IMR-90 (cell line): Measurements from ENCODE around the gene CRHBP. TPM values are rescaled to one million over a fixed set of nuclear protein-coding genes. Genes with fewer than 3 reads are reported as not detected.

ENCODE experiments used
- ATAC-seq: fragments of 200-7000 bp; cut with Tn5 transposase; 2 replicates; pipeline ENCODE4 v1.9.1; 2020; ENCODE audit warnings: low read depth, mild to moderate bottlenecking, moderate library complexity
- BruUV-seq: library from RNA; stranded (reverse); fragments of 400-500 nt; replicated peaks from 2 replicates; lab custom pipeline; 2021; lab: Mats Ljungman, UMichigan
- CTCF ChIA-PET: fragments of 300-600 bp; formaldehyde crosslinking; extraction: SDS; loops from one replicate; lab custom pipeline; 2021; ENCODE audit warnings: antibody characterized with exemption; lab: Yijun Ruan, JAX
- POLR2A ChIA-PET: fragments of 300-600 bp; sonication (Branson Sonifier 250); formaldehyde crosslinking; loops from one replicate; lab custom pipeline; 2022; ENCODE audit warnings: antibody characterized with exemption; ENCODE audit not compliant: unreplicated experiment; lab: Charles Lee
- DNase-seq: peaks from one replicate; pipeline ENCODE4 v3.0.0; 2013
- H2AFZ ChIP-seq: replicated peaks from 2 replicates; pipeline ENCODE3; 2013; ENCODE audit warnings: low read length, mild to moderate bottlenecking; ENCODE audit not compliant: poor library complexity
- H2AK5ac ChIP-seq: 2 replicates; pipeline ENCODE4 v1.6.1; 2013; ENCODE audit warnings: low read depth, low read length, inconsistent platforms
- H2AK9ac ChIP-seq: replicated peaks from 2 replicates; pipeline ENCODE3; 2013; ENCODE audit warnings: mild to moderate bottlenecking, low read depth, low read length, moderate library complexity; ENCODE audit not compliant: poor library complexity
- H2BK120ac ChIP-seq: 2 replicates; pipeline ENCODE4 v1.6.1; 2013; ENCODE audit warnings: low read depth, low read length, inconsistent platforms
- H2BK15ac ChIP-seq: 3 replicates; pipeline ENCODE4 v1.6.1; 2013; ENCODE audit warnings: low read depth, low read length, inconsistent platforms
- H2BK20ac ChIP-seq: 2 replicates; pipeline ENCODE4 v1.6.1; 2013; ENCODE audit warnings: low read depth, mild to moderate bottlenecking, inconsistent platforms, low read length, moderate library complexity
- H2BK5ac ChIP-seq: 2 replicates; pipeline ENCODE4 v1.6.1; 2013; ENCODE audit warnings: mild to moderate bottlenecking, low read depth, low read length, inconsistent platforms; ENCODE audit not compliant: poor library complexity, severe bottlenecking
- H3K14ac ChIP-seq: replicated peaks from 2 replicates; pipeline ENCODE4 v1.6.1; 2013; ENCODE audit warnings: low read depth, low read length, inconsistent platforms
- H3K18ac ChIP-seq: 2 replicates; pipeline ENCODE4 v1.6.1; 2013; ENCODE audit warnings: low read depth, low read length, control low read depth
- H3K23ac ChIP-seq: 2 replicates; pipeline ENCODE4 v1.6.1; 2013; ENCODE audit warnings: low read depth, low read length, inconsistent platforms
- H3K27ac ChIP-seq: 2 replicates; pipeline ENCODE4 v1.5.1; 2013; ENCODE audit warnings: mild to moderate bottlenecking, control low read depth, low read length; ENCODE audit not compliant: insufficient read depth
- H3K27me3 ChIP-seq: 2 replicates; pipeline ENCODE4 v1.6.1; 2013; ENCODE audit warnings: low read length; ENCODE audit not compliant: control insufficient read depth, insufficient read depth
- H3K36me3 ChIP-seq: 2 replicates; pipeline ENCODE4 v1.6.1; 2013; ENCODE audit warnings: low read length, mixed read lengths; ENCODE audit not compliant: control insufficient read depth, insufficient read depth
- H3K4ac ChIP-seq: 2 replicates; pipeline ENCODE4 v1.6.1; 2013; ENCODE audit warnings: low read depth, low read length, inconsistent platforms
- H3K4me1 ChIP-seq: 2 replicates; pipeline ENCODE4 v1.6.1; 2013; ENCODE audit warnings: low read length, mixed read lengths; ENCODE audit not compliant: control insufficient read depth, insufficient read depth
- H3K4me2 ChIP-seq: 2 replicates; pipeline ENCODE4 v1.6.1; 2013; ENCODE audit warnings: low read depth, mild to moderate bottlenecking, control low read depth, low read length, moderate library complexity
- H3K4me3 ChIP-seq: 2 replicates; pipeline ENCODE4 v1.5.1; 2013; ENCODE audit warnings: low read depth, mild to moderate bottlenecking, control low read depth, low read length, moderate library complexity; ENCODE audit not compliant: insufficient read depth
- H3K56ac ChIP-seq: 2 replicates; pipeline ENCODE4 v1.6.1; 2013; ENCODE audit warnings: low read length, inconsistent platforms; ENCODE audit not compliant: insufficient read depth; ENCODE audit errors: extremely low read depth
- H3K79me1 ChIP-seq, 2 experiments: 2 replicates each; pipeline ENCODE4 v1.6.1; 2013; ENCODE audit warnings: low read length in 2 of 2, inconsistent platforms in 1 of 2, low read depth in 1 of 2
- H3K9ac ChIP-seq: 2 replicates; pipeline ENCODE4 v1.6.1; 2013; ENCODE audit warnings: low read depth, low read length, control low read depth
- H3K9me1 ChIP-seq: 2 replicates; pipeline ENCODE4 v1.6.1; 2013; ENCODE audit warnings: low read length, inconsistent platforms; ENCODE audit not compliant: insufficient read depth
- H3K9me3 ChIP-seq: 2 replicates; pipeline ENCODE4 v1.6.1; 2013; ENCODE audit warnings: low read length; ENCODE audit not compliant: control insufficient read depth, insufficient read depth
- H4K20me1 ChIP-seq: 2 replicates; pipeline ENCODE4 v1.6.1; 2013; ENCODE audit warnings: low read length, inconsistent platforms; ENCODE audit not compliant: insufficient read depth
- H4K5ac ChIP-seq: 2 replicates; pipeline ENCODE4 v1.6.1; 2013; ENCODE audit warnings: mild to moderate bottlenecking, low read depth, low read length, control low read depth
- H4K8ac ChIP-seq, 2 experiments: 2 replicates each; pipeline ENCODE4 v1.6.1; 2013; ENCODE audit warnings: low read depth in 2 of 2, low read length in 2 of 2, control low read depth in 1 of 2, inconsistent platforms in 1 of 2
- H4K91ac ChIP-seq: 2 replicates; pipeline ENCODE4 v1.6.1; 2013; ENCODE audit warnings: low read depth, low read length, inconsistent platforms; ENCODE audit not compliant: insufficient read depth
- CEBPB ChIP-seq: IDR thresholded peaks from 2 replicates; pipeline ENCODE4 v1.6.1; 2012; ENCODE audit warnings: low read depth, low read length, improper control_type of control experiment
- CHD1 ChIP-seq: IDR thresholded peaks from 2 replicates; pipeline ENCODE4 v1.6.1; 2012; ENCODE audit warnings: low read depth, low read length, improper control_type of control experiment
- MAZ ChIP-seq: IDR thresholded peaks from 2 replicates; pipeline ENCODE4 v1.6.1; 2012; ENCODE audit warnings: low read depth, mild to moderate bottlenecking, low read length, improper control_type of control experiment, moderate library complexity, borderline replicate concordance
- POLR2A ChIP-seq: IDR thresholded peaks from 2 replicates; pipeline ENCODE4 v1.6.1; 2012; ENCODE audit warnings: mild to moderate bottlenecking, low read depth, low read length
- WGBS, 2 experiments: methylation state at CpG; one replicate each; pipeline versions ENCODE4 v1.1.5 to v1.1.7; 2013; ENCODE audit warnings: missing lambda C conversion rate in 2 of 2; ENCODE audit not compliant: insufficient read length in 1 of 2; ENCODE audit errors: extremely low coverage in 2 of 2; 5-methylcytosine and 5-hydroxymethylcytosine counted together
- dilution Hi-C: fragments of 300-500 bp; cut with HindIII; formaldehyde crosslinking; loops from one replicate; pipeline ENCODE4 v1.14.3; 2018; ENCODE audit warnings: low sequenced_read_pairs; ENCODE audit not compliant: unreplicated experiment
- in situ Hi-C: fragments of 300-500 bp; cut with MboI; formaldehyde crosslinking; loops from 3 replicates; pipeline ENCODE4 v1.14.3; 2019; ENCODE audit warnings: low sequenced_read_pairs, inconsistent platforms, mixed read lengths
- intact Hi-C: fragments of 100-400 bp; cut with micrococcal nuclease; formaldehyde crosslinking; loops from 2 replicates; pipeline ENCODE4 v1.10.0; 2022
- polyA plus RNA-seq, 3 experiments: library from polyadenylated mRNA; depleted of rRNA; stranded (reverse); fragments of >200 nt; gene quantifications; 2 replicates each; pipeline ENCODE4 v1.2.3, GENCODE V29; 2012; ENCODE audit warnings: low replicate concordance in 1 of 3
- total RNA-seq: library from RNA; depleted of rRNA; stranded (reverse); fragments of >200 nt; gene quantifications from 2 replicates; pipeline ENCODE4 v1.2.3, GENCODE V29; 2012
- TF ChIP-seq, protein P1 (sequence below): conservative IDR thresholded peaks from 2 replicates; pipeline ENCODE4 v1.5.1; 2012; ENCODE audit warnings: mild to moderate bottlenecking, low read depth, low read length, improper control_type of control experiment

CRHBP gene
- total and polyA plus RNA-seq, 2 of the 4 experiments (the other 2 are of a cell fraction): 0.09 TPM; not detected in 1

DNA sequence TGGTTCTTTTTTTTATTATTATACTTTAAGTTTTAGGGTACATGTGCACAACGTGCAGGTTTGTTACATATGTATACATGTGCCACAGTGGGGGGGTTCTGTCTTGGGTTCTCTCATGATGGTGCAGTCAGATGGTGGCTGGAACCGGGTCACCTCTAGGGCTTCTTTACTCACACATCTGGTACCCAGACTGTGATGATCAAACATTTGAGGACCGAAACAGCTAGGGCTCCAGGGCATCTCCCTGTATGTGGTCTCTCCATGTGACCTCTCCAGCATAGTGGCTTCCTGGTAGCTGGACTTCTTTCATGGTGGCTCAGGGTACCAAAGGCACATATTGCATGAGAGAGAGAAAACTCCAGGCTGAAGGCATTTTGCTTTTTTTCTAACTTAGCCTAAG is 9.8 kb upstream of the CRHBP start:
- no peak overlapping the region for H4K91ac ChIP-seq
- H3K9ac ChIP-seq: no peak overlapping the region
- no peak overlapping the region for H2AFZ ChIP-seq
- H2BK5ac ChIP-seq: no peak overlapping the region
- no peaks in the 10 kb centered on the region for H3K9me3 ChIP-seq
- DNase-seq: no peak
- no peak overlapping the region for H2AK5ac ChIP-seq
- no peak overlapping the region for H2AK9ac ChIP-seq
- dilution Hi-C loops (no loop called here), intact Hi-C loops (no loop called here), in situ Hi-C loops (no loop called here)
- ChIA-PET POLR2A (no interaction called here), CTCF (no interaction called here)
- WGBS, 2 experiments: no CpG with 5 or more reads among the region's 3 CpGs
- H2BK15ac ChIP-seq: peak overlapping the region; percentile 58; the same call in 1 of the 3 replicates
- H3K18ac ChIP-seq: no peak overlapping the region
- no peak overlapping the region for H3K4me3 ChIP-seq
- no peak overlapping the region for H4K5ac ChIP-seq
- no peak overlapping the region for H3K14ac ChIP-seq
- no peaks in the 10 kb centered on the region for H3K36me3 ChIP-seq
- H3K4me1 ChIP-seq: 0 out of 2 replicates have a peak, but pooled peaks cover 1% of the 10 kb centered on the region
- H3K56ac ChIP-seq: no peak overlapping the region
- H3K23ac ChIP-seq: no peak overlapping the region
- H3K4me2 ChIP-seq: no peak overlapping the region
- no TSS peak for BruUV-seq
- TF ChIP-seq CHD1 (no peak), MAZ (no peak), CEBPB (no peak), POLR2A (no peak)
- TF ChIP-seq, protein P1, sequence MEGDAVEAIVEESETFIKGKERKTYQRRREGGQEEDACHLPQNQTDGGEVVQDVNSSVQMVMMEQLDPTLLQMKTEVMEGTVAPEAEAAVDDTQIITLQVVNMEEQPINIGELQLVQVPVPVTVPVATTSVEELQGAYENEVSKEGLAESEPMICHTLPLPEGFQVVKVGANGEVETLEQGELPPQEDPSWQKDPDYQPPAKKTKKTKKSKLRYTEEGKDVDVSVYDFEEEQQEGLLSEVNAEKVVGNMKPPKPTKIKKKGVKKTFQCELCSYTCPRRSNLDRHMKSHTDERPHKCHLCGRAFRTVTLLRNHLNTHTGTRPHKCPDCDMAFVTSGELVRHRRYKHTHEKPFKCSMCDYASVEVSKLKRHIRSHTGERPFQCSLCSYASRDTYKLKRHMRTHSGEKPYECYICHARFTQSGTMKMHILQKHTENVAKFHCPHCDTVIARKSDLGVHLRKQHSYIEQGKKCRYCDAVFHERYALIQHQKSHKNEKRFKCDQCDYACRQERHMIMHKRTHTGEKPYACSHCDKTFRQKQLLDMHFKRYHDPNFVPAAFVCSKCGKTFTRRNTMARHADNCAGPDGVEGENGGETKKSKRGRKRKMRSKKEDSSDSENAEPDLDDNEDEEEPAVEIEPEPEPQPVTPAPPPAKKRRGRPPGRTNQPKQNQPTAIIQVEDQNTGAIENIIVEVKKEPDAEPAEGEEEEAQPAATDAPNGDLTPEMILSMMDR: no peak
- no peaks in the 10 kb centered on the region for H3K9me1 ChIP-seq
- H3K4ac ChIP-seq: 0 out of 2 replicates have a peak overlapping the region, but pooled peaks have one; percentile 7
- ATAC-seq: peak; percentile 42
- peaks cover 2% of the 10 kb centered on the region; the same call in 1 of the 2 replicates for H3K27me3 ChIP-seq
- H2BK120ac ChIP-seq: no peak overlapping the region
- 0 out of 4 replicates have a peak overlapping the region, but pooled peaks of 1 of the 2 experiments have one; percentile 18 for H4K8ac ChIP-seq
- no peaks in the 10 kb centered on the region for H4K20me1 ChIP-seq
- H3K27ac ChIP-seq: no peak overlapping the region
- no peaks in the 10 kb centered on the region for H3K79me1 ChIP-seq
- peak overlapping the region; percentile 58; the same call in 1 of the 2 replicates for H2BK20ac ChIP-seq
